Suppressor macrophage treated with lipopolysaccharide for 4 hours (primary cell): ENCODE results near the gene BRS3.
"Not testable (repeated sequence)": the region's sequence is repeated elsewhere in the genome, so short reads cannot be mapped to it uniquely, and the experiment has no call there.

Experiments
- DNase-seq: peaks from one replicate; pipeline ENCODE4 v3.0.0-alpha.2; 2020

BRS3 gene

GRCh38 chrX:136487647-136488046 is at the start of gene BRS3:
Gene BRS3 (plus strand): TSS chrX:136487947. CDS start chrX:136488115, 168 bp downstream.
- DNase-seq, result no peak

- no peak for DNase-seq
These were observed 49.6 kb upstream of the BRS3 start for GRCh38 chrX:136438192-136438591.

- DNase-seq, result not testable (repeated sequence)
These were observed 42.1 kb upstream of the BRS3 start for GRCh38 chrX:136445674-136446073.

GRCh38 chrX:136446208-136446607 is 41.5 kb upstream of the BRS3 start:
- DNase-seq, result no peak

- DNase-seq, result no peak
These were observed 40.4 kb upstream of the BRS3 start for GRCh38 chrX:136447308-136447707.

GRCh38 chrX:136447968-136448367 is 39.8 kb upstream of the BRS3 start:
- no peak for DNase-seq

GRCh38 chrX:136450050-136450830 is 37.5 kb upstream of the BRS3 start:
- DNase-seq, result no peak

- DNase-seq, result no peak
These were observed 35.1 kb upstream of the BRS3 start for GRCh38 chrX:136452614-136453013.

GRCh38 chrX:136453114-136453513 is 34.6 kb upstream of the BRS3 start:
- no peak for DNase-seq

GRCh38 chrX:136453771-136454170 is 34.0 kb upstream of the BRS3 start:
- no peak for DNase-seq

- no peak for DNase-seq
These were observed 31.6 kb upstream of the BRS3 start for GRCh38 chrX:136456133-136456532.

- no peak for DNase-seq
These were observed 30.3 kb upstream of the BRS3 start for GRCh38 chrX:136457303-136457917.

GRCh38 chrX:136464589-136464988 is 23.2 kb upstream of the BRS3 start:
- DNase-seq, result no peak

GRCh38 chrX:136467303-136467702 is 20.4 kb upstream of the BRS3 start:
- DNase-seq, result no peak

- no peak for DNase-seq
These were observed 19.2 kb upstream of the BRS3 start for GRCh38 chrX:136468391-136469103.

GRCh38 chrX:136473663-136474062 is 14.1 kb upstream of the BRS3 start:
- no peak for DNase-seq

GRCh38 chrX:136475236-136475635 is 12.5 kb upstream of the BRS3 start:
- DNase-seq, result no peak

- no peak for DNase-seq
These were observed 11.2 kb upstream of the BRS3 start for GRCh38 chrX:136476501-136476900.

- DNase-seq, result no peak
These were observed 10.7 kb upstream of the BRS3 start for GRCh38 chrX:136477026-136477425.

- DNase-seq, result no peak
These were observed 7.4 kb upstream of the BRS3 start for GRCh38 chrX:136480383-136480782.

- DNase-seq, result no peak
These were observed 959 bp downstream of the BRS3 start for GRCh38 chrX:136488706-136489105.

- no peak for DNase-seq
These were observed 4.1 kb downstream of the BRS3 start for GRCh38 chrX:136491832-136492231.

- no peak for DNase-seq
These were observed 5.3 kb downstream of the BRS3 start for GRCh38 chrX:136493011-136493410.

GRCh38 chrX:136495043-136495442 is 7.3 kb downstream of the BRS3 start:
- DNase-seq, result peak; percentile 4
